Measurements from ENCODE around the gene PRR35.
A peak's percentile ranks its signal among the peaks of the same experiment; 100 is the strongest.

Gene PRR35

DNA sequence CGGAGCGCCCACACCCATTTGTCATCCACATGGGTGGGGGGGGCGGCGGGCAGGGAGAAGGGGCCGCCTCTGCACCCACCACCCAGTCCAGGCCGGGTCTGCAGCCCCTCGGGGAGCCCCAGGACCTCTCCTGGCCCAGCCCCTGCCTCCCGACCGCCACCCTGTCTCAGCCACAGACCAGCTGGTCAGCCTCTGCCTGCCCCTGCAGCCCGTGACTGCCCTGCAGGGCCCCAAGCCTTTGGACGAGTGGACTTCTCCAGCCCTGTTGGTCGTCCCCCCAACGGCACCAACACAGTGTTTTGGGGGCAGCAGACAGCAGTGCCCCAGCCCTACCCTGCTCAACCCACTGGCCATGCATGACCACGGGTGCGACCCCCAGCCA, 1.2 kb downstream of the PRR35 start:
- Mint-ChIP-seq H3K4me3 (no peak overlapping the region), H3K36me3 (ENCODE audit: low read depth) (no peaks in the 10 kb centered on the region)

DNA sequence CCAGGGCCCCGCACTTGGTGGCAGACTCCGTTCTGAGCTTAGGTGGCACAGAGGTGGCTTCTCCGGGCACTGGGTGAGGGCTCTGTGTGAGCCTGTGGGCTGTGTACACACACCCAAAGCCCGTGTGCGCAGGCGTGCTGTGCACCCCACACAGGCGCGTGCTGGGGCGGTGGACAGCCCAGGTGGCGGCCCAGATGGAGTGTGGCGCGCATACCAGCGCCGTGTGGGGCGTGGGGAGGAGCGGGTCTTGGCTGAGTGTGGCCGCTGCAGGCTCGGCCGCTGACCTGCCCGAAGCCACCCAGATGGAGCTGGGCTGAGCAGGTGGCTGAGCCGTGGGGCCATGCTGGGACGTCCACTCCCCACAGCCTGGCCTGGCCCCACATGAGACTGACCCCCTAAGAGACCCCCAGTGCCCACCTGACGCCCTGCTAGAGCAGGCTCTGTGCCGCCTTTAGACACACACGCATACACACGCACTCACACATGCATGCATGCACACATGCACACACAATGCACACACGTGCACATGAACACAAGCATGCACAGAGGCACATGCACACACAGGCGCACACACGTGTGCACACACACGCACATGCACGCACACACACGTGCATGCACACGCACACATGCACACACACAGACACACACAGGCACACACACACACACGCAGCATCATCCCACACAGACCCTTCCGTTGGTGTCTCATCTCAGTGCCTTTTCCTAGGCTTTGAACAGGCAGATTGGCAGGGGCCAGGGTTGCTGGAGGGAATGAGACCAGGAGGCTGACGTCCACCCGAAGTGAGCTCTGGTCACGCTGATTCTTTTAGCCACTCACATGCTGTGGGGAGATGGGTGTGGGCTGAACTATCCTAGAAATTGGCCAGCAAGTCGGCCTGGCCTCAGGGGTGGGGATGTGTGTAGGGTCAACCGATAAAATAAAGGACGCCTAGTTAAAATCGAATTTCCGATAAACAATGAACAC, 2.1 kb downstream of the PRR35 start:
- H3K4me3 Mint-ChIP-seq, result no peak overlapping the region
- no peaks in the 10 kb centered on the region for H3K9me3 Mint-ChIP-seq
- peaks cover 43% of the 10 kb centered on the region for H3K27me3 Mint-ChIP-seq
- peaks cover 10% of the 10 kb centered on the region for H3K4me1 Mint-ChIP-seq (ENCODE audit: low read depth)
- intact Hi-C loops (cut with micrococcal nuclease), result no loop called here
- no peaks in the 10 kb centered on the region for H3K36me3 Mint-ChIP-seq (ENCODE audit: low read depth)
- H3K27ac Mint-ChIP-seq, result no peak overlapping the region

More for the DNA sequence above, 1.2 kb downstream of the PRR35 start:
- peaks cover 1% of the 10 kb centered on the region for H3K4me1 Mint-ChIP-seq (ENCODE audit: low read depth)
- intact Hi-C loops (cut with micrococcal nuclease), result no loop called here
- H3K27ac Mint-ChIP-seq, result no peak overlapping the region
- no peaks in the 10 kb centered on the region for H3K9me3 Mint-ChIP-seq
- peaks cover 45% of the 10 kb centered on the region for H3K27me3 Mint-ChIP-seq

DNA sequence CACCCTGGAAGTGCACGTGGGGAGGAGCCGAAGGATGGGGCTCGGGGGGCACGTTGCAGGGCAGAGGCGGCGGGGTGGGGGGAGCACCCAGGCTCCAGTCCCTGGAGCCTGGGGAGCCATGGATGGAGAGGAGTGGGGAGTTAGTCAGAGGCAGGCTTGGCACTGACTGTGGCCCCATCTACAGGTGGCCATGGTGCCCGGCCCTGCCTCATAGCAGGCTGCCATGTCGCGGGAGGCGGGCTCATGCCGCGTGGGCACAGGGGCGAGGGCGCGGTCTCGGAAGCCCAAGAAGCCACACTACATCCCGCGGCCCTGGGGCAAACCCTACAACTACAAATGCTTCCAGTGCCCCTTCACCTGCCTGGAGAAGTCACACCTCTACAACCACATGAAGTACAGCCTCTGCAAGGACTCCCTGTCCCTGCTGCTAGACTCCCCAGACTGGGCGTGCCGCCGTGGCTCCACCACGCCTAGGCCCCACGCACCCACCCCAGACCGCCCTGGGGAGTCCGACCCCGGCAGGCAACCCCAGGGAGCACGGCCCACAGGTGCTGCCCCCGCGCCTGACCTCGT, 3.0 kb downstream of the PRR35 start:
- intact Hi-C loops (cut with micrococcal nuclease), result no loop called here
- H3K36me3 Mint-ChIP-seq (ENCODE audit: low read depth), result no peaks in the 10 kb centered on the region

DNA sequence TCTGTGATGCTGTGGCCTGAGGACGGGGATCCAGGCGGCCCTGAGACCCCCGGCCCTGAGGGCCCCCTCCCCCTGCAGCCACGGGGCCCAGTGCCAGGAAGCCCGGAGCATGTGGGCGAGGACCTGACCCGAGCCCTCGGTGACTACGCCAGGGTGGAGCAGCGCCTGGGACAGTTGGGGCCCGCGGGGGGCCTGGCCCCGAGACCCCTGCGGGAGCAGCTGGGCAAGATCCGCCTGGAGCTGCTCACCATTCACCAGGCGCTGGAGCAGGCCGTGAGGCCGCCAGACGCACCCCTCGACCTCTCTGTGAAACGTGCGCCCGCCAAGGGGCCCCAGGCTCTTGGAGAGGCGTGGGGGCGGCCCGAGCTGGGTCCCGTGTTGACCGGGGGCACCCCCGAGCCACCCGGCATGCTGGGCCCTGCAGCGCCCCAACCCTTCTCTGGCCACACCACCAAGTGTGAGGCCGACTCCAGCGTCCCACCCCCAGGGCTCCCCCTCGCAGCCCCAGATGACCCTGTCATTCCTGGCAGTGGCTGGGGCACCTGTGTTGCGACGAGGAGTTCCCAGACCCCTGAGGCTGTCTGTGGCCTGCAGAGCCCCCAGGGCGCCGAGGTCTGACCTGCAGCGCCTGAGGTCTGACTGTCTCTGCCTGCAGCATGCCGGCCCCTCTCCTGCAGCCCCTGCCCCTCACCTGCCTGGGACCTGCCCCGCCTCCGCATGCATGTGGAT, 4.7 kb downstream of the PRR35 start:
- H3K27me3 Mint-ChIP-seq, result peaks cover 19% of the 10 kb centered on the region
- no peaks in the 10 kb centered on the region for H3K36me3 Mint-ChIP-seq (ENCODE audit: low read depth)
- intact Hi-C loops (cut with micrococcal nuclease), result no loop called here
- H3K9me3 Mint-ChIP-seq, result no peaks in the 10 kb centered on the region
- no peak overlapping the region for H3K4me3 Mint-ChIP-seq
- H3K4me1 Mint-ChIP-seq (ENCODE audit: low read depth), result peaks cover 25% of the 10 kb centered on the region
- no peak overlapping the region for H3K27ac Mint-ChIP-seq

More for the DNA sequence above, 3.0 kb downstream of the PRR35 start:
- peaks cover 12% of the 10 kb centered on the region for H3K4me1 Mint-ChIP-seq (ENCODE audit: low read depth)
- no peaks in the 10 kb centered on the region for H3K9me3 Mint-ChIP-seq
- no peak overlapping the region for H3K4me3 Mint-ChIP-seq
- H3K27me3 Mint-ChIP-seq, result peaks cover 34% of the 10 kb centered on the region
- no peak overlapping the region for H3K27ac Mint-ChIP-seq

DNA sequence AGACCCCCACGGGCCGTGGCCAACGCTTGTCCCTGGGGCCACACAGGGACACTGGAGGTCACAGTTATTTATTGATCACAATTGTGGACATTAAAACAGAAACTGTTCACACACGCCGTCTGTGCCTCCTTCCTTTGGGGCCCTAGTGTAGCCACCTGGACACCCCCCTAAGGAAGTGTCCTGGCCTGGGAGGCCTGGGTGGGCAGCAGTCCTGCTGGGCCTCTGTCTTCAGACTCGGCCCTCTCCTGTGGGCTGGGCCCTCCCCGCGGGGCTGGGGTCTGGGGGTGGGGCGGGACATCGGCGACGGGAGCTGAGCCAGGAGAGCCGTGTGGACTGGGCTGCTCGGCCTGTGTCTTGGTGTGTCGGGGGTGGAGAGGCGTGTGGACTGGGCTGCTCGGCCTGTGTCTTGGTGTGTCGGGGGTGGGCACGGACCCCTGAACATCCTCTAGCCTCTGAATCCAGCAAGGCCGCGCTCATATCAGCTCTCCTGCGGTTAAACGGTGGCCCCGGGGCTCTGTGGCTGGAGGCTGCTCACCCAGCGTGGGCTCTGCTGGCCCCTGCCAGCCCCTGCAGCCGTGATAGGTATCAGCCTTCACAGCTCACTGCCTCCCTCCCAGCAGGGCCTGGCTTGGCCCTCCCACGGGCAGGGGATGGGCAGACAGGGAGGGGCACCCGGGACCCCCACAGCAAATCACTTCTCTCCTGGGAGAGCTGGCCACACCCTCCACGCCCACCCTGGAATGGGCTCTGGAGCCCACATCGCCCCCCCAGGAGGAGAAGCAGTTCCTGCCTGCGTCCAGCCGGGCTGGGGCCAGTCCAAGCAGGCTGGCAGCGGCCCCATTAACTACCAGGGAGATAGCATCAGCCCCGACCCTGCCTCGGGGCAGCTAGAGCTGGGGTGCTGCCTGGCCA, 5.5 kb downstream of the PRR35 start:
- H3K9me3 Mint-ChIP-seq, result no peaks in the 10 kb centered on the region
- no peak overlapping the region for H3K27ac Mint-ChIP-seq
- H3K36me3 Mint-ChIP-seq (ENCODE audit: low read depth), result no peaks in the 10 kb centered on the region
- intact Hi-C loops (cut with micrococcal nuclease), result no loop called here
- H3K27me3 Mint-ChIP-seq, result peaks cover 19% of the 10 kb centered on the region
- H3K4me3 Mint-ChIP-seq, result no peak overlapping the region
- H3K4me1 Mint-ChIP-seq (ENCODE audit: low read depth), result peaks cover 28% of the 10 kb centered on the region

DNA sequence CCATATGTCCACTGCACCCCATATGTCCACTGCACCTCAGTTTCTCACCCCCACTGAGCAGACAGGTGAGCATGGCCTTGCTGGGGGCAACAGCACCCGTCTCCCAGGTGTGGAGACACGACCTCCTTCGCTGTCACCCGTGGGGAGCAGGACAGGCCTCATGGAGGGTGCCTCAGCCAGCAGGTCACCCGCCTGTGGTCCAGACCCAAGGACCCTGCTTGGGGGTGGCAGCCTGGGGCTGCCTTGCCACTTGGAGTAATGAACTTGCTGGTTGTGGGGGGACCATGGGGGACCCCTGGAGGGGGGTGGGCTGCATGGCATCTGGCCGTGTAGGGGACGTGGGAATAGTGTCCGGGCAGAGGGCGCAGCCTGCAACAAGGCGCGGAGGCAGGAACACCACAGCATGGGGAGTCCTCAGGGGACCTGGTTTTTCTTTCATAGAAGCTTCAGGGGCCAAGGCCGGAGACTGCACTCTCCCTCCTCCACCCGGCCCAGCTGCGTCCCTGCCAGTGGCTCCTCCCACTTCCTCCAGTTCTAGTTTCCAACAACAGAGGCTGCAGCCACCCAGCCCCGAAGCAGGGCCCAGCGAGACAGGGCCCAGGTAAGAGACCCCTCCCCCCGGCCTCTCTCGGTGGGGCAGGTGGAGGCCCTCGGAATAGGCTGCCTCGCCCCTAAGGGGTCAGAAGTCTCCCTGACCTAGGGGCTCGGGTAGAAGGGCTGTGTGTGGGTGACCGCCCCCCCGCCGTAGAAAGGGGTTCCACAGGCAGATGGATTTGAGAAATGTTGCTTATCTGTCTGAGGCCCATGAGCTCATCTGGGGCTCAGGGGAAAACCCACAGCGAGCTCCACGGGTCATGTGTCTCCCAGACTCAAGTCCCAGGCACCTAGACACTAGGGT, 6.5 kb downstream of the PRR35 start, which contains the start of gene NHLRC4:
NHLRC4 (plus strand) TSS at position 531 of the 898 bp plus-strand sequence. CDS start 1,043 bp downstream, outside the sequence.
- Mint-ChIP-seq H3K9me3 (no peaks in the 10 kb centered on the region), H3K27ac (peak within 1 kb of the TSS; percentile 76), H3K27me3 (peaks cover 11% of the 10 kb centered on the region), H3K4me3 (peak within 1 kb of the TSS; percentile 67), H3K36me3 (ENCODE audit: low read depth) (peaks cover 2% of the 10 kb centered on the region), H3K4me1 (ENCODE audit: low read depth) (peaks cover 38% of the 10 kb centered on the region)
- intact Hi-C loops (cut with micrococcal nuclease), result no loop called here

DNA sequence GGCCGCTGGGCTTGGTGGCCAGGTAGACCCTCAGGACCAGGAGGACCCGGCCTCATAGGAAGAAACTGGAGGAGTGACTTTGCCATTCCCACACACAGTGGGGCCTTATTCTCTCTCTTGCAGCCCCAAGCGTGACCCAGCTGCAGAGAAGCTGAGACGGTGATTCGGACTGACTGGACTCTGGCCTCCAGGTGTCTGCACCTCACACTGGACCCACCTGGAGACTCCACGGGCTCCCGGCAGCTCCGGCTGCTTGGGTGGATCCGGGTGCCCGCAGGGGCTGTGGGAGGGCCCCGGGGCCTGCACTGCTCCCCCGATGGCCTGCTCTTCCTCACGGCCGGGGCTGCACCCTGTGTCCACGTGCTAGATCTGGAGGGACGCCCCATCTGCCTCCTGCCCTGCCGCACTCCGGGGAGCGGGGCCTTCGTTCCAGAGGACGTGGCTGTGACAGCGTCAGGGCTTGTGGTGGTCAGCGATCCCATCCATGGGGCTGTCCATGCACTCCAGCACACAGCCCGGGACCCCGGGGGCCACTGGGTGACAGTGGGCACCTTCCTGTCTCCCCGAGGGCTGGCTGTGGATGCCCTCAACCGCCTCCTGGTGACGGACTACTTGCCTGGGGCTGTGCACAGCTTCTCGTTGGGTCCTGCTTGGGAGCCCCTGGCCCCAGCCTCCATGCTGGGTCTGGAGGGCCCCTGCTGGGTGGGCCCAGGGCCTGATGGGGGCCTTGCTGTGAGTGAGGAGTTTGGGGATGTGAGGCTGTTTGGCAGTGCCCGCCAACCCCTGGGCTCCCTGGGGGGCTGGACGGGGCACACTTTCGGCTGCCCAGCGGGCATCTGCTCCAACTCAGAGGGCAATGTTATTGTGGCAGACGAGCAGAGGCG, 7.4 kb downstream of the PRR35 start:
- intact Hi-C loops (cut with micrococcal nuclease), result no loop called here
- H3K36me3 Mint-ChIP-seq (ENCODE audit: low read depth), result peaks cover 9% of the 10 kb centered on the region
- H3K27ac Mint-ChIP-seq, result peak overlapping the region; percentile 76
- peaks cover 3% of the 10 kb centered on the region for H3K27me3 Mint-ChIP-seq
- no peak overlapping the region for H3K4me3 Mint-ChIP-seq
- no peaks in the 10 kb centered on the region for H3K9me3 Mint-ChIP-seq
- peaks cover 43% of the 10 kb centered on the region for H3K4me1 Mint-ChIP-seq (ENCODE audit: low read depth)

DNA sequence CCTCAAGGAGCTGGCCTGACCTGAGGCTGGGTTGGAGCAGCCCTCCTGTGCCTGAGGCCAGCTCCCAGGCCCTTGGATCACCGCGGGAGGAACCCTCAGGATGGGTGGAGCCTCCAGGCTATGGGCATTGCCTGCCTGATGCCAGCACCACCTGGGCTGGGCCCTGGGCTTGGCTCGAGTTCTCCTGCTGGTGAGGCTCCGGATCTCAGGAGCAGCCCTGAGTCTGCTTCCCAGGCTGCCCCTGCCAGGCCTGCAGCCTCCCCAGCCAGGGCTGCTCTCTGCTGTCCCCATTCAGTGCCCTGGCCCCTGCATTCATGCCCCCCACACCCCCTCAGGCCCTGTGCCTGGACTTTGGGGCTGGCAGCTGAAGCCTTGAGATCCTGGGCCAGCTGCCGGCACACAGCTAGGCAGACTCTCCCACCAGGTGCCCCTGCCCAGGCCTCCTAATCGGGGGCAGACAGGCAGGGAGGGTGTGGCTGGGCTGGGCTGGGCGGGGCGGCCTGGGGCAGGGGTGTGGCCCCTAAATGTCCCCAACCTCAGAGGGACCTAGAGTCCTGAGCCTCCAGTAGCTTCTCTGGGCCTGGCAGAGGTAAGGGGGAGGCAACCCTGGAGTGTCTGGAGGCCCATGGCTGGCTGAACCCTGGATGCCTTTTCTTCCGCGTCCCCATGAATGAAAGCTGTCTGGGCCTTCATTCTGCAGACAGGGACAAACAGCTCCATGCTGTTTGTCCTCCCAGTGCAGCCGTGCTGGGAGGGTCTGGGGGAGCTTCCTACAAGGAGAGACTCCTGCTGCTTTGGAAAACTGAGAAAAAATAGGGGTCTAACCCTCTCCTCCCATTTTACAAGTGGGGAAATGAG, 8.4 kb downstream of the PRR35 start:
- intact Hi-C loops (cut with micrococcal nuclease), result no loop called here
- Mint-ChIP-seq H3K27me3 (no peaks in the 10 kb centered on the region), H3K4me1 (ENCODE audit: low read depth) (peaks cover 43% of the 10 kb centered on the region)

DNA sequence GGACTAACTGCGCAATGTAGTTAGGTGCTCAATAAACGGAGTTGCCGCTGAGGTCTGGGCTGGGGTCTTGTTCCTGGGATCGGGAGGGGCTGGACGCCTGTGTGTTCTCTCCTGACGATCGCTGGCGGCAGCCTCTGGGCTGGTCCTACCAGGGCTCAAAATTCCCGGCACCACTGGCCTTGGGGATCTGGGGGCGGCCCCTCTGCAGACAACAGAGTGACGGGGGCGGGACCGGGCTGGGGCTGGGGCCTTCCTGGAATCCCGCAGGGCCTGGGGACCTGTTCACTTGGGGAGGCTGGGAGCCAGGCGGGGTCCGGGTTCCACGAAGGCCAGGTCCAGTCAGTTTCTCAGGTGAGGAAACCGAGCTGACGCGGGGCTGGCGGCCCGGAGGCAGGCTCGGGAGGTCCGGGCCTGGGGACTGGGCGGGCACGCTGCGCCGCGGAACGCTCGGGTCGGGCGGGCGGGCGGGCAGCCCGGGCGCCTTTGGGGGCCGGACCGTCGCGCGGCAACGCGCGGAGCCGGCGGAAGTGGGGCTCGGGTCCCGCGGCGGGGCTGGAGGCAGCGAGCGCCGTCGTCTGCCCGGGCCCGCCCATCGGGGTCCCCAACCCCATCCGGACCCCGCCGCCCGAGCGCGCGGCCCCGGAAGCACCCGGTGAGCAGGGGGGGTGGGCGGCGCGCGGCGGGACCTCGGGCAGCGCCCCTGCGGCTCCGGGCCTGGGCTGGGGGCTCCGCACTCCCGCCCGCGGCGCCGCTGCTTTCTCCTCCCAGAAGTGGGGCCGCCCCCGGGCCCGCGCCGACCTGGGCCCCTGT, 9.5 kb downstream of the PRR35 start, which contains the start of gene PIGQ:
PIGQ (plus strand) TSS at position 524 of the 810 bp plus-strand sequence. CDS start 4,107 bp downstream, outside the sequence.
- H3K4me3 Mint-ChIP-seq, result peak within 1 kb of the TSS; percentile 83
- H3K4me1 Mint-ChIP-seq (ENCODE audit: low read depth), result peaks cover 43% of the 10 kb centered on the region
- H3K27ac Mint-ChIP-seq, result peak within 1 kb of the TSS; percentile 91
- H3K36me3 Mint-ChIP-seq (ENCODE audit: low read depth), result peaks cover 22% of the 10 kb centered on the region
- H3K27me3 Mint-ChIP-seq, result no peaks in the 10 kb centered on the region
- intact Hi-C loops (cut with micrococcal nuclease), result no loop called here
- H3K9me3 Mint-ChIP-seq, result no peaks in the 10 kb centered on the region

More for the DNA sequence above, 8.4 kb downstream of the PRR35 start:
- Mint-ChIP-seq H3K9me3 (no peaks in the 10 kb centered on the region), H3K36me3 (ENCODE audit: low read depth) (peaks cover 12% of the 10 kb centered on the region), H3K27ac (peak overlapping the region; percentile 91), H3K4me3 (peak overlapping the region; percentile 83)

DNA sequence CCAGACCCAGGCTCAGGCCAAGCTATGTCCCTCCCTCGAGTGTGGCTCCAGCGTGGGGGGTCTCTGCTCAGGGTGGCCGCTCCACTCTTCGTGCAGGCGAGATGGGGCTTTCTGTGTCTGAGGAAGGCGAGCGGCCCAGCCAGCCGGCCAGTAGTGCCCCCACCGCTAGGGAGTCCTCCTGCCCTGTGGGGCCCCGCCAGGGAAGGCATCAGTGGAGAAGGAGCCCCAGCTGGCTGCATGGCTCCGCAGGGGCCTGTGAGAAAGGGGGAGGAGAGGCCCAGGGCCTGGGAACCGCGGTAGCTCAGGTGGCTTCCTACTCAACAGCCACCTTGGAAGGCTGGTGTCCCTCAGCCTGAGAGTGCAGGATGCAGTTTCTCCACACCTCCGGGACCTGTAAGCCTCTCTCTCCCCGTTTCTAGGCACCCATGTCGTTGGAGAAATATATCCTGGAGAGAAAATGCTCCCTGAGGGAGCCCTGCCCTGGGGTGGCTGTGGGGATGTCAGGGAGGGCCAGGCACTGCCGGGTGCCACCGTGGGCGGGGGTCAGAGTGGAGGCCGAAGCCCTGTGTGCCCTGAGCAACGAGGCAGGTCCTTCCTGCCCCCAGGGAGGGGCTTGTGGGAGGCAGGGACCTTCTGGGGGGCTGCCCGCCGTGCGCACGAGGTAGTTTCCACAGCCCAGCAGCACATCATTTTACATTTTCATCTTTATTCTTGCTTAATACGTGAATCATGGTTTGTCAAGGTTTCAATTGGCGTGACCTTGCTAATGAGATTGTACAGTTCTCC, 12.9 kb downstream of the PRR35 start:
- no peak overlapping the region for H3K4me3 Mint-ChIP-seq
- H3K9me3 Mint-ChIP-seq, result no peaks in the 10 kb centered on the region
- no peak overlapping the region for H3K27ac Mint-ChIP-seq
- H3K36me3 Mint-ChIP-seq (ENCODE audit: low read depth), result peaks cover 44% of the 10 kb centered on the region
- no peaks in the 10 kb centered on the region for H3K27me3 Mint-ChIP-seq
- intact Hi-C loops (cut with micrococcal nuclease), result no loop called here
- H3K4me1 Mint-ChIP-seq (ENCODE audit: low read depth), result peaks cover 31% of the 10 kb centered on the region
